ENCODE data around the gene CORO7.

CORO7 gene

DNA sequence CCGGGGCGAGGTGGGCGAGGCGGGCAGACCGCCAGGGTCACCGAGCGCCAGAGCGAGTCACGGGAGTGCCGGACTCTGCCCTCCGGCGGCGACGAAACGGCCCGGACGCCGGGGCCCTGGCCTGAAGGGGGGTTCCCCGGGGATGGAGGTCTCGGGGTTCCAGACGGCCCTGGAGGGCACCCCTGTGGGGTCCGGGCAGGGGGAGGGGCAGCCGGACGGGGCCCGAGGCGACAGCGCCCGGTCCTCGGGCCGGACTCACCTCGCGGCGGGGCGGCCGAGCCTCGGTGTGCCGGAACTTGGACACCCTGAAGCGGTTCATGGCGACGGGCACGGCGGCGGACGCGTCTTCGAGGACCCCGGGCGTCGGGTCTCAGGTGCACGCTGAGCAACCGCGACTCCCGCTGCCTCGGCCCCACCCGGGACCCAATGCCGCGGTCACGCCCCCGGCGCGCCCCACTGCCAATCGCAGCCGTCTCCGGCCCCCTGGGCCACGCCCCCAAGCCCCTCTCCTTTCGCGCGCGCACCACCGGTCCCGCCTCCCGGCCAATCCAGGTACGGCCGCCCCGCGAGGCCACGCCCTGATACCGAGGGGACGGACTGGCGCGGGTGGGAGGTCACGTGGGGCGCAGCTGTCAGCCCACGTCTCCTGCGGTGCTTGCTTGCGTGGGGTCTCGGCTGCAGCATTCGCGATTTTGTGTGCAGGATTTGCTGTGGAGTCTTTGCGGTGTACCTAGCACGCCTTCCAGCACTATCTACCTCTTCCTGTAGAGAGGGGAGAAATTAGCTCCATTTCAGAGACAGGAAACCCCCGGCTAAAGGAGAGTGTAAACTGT, at the start of gene CORO7:
Gene CORO7, minus strand, starts transcription at position 397 of the 833 bp plus-strand sequence. Its CDS starts 78 bp downstream, at position 319.
- Mint-ChIP-seq H3K9me3 (no peaks in the 10 kb centered on the region), H3K4me3 (peak within 1 kb of the TSS; percentile 88)

DNA sequence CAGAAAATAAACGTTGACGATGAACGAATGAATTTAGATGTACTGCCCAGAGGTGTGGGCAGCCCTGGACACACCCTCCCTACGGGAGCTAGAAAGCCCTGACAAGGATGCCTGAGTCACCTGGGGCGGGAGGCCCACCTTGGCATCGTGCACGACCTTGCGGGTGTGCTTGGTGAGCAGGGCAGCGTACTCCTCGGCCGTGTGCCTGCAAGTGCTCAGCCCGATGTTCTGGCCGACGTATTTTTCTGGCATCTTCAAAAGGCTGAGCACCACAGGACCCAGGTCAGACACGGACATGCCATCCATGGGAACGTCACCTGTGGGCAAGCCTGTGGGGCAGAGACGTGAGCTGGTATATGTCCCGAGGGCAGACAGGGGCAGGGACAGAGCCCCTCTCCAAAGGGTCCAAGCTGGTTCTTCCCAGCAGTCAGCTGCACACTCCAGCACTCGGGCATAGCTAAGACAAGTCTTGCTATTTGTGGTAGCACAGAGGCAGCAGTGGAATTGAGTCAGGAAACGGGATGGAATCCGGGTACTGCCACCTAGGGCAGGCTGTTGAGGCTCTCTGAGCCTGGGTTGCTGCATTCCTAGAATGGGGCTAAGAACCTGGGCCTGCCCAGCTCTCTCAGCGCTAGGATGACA, 47.2 kb upstream of the CORO7 start:
- ATAC-seq, result no peak
- H3K9me3 Mint-ChIP-seq, result no peaks in the 10 kb centered on the region
- peaks cover 46% of the 10 kb centered on the region for H3K36me3 Mint-ChIP-seq
- H3K27ac Mint-ChIP-seq, result no peak overlapping the region
- peaks cover 7% of the 10 kb centered on the region for H3K4me1 Mint-ChIP-seq
- no peak overlapping the region for H3K4me3 Mint-ChIP-seq
- no peaks in the 10 kb centered on the region for H3K27me3 Mint-ChIP-seq

More for the DNA sequence above, at the start of gene CORO7:
- peak; percentile 93 for ATAC-seq
- H3K4me1 Mint-ChIP-seq, result peaks cover 26% of the 10 kb centered on the region
- peaks cover 4% of the 10 kb centered on the region for H3K36me3 Mint-ChIP-seq
- peak within 1 kb of the TSS; percentile 88 for H3K27ac Mint-ChIP-seq
- no peaks in the 10 kb centered on the region for H3K27me3 Mint-ChIP-seq

DNA sequence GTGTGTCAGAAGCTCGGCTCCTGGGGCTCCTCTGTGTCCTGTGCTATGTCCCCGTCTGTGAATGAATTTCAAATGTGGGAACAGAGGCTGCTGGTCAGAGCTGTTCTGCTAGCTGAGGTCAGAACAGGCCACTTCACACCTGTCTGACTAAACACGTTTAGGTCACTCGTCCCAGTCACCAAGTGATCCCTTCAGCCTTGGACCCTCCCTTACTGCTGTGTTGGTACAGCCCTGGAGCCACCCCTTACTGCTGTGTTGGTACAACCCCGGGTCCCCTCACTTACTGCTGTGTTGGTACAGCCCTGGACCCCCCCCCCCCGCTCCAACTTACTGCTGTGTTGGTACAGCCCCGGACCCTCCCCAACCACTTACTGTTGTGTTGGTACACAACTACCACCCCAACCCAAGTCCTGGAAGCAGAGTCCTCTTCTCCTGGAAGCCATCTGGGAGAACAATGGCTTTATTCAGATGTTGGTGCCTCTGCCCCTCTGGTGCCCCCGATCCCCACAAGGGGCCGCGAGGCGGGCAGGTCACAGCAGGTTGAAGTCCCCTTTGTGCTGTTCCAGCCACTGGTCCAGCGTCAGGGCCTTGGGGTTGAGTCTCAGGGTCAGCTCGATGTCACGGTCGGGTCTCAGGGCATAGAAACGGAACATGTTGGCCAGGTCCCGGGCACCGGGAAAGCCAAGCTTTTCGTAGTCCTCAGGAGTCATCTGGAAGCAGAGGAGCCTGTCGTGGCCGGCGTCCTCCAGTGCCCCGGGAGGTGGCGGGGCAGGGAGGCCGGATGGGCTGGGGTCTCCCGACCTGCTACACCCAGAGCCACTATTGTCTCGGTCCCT, 45.1 kb upstream of the CORO7 start:
- Mint-ChIP-seq H3K4me1 (peaks cover 7% of the 10 kb centered on the region), H3K9me3 (no peaks in the 10 kb centered on the region), H3K27ac (peak overlapping the region; percentile 53), H3K4me3 (no peak overlapping the region), H3K27me3 (no peaks in the 10 kb centered on the region), H3K36me3 (peaks cover 45% of the 10 kb centered on the region)
- no peak for ATAC-seq

DNA sequence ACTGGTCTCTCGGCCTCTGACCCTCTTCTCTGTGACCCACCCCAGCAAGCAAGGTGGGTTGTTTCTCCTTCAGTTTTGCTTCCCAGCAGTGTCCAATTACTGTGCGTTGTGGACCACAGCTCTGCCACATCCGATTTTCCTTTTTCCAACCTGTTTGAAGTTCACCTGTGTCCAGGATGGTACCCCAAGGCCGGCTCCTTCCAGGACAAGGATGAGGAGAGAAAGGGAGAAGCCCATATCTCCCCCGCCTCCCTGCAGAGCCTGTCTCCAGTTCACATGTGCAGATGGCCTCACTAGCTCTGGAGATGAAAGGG, 44.5 kb upstream of the CORO7 start:
- Mint-ChIP-seq H3K4me3 (no peak overlapping the region), H3K36me3 (peaks cover 44% of the 10 kb centered on the region), H3K27ac (peak overlapping the region; percentile 53), H3K9me3 (no peaks in the 10 kb centered on the region), H3K27me3 (no peaks in the 10 kb centered on the region), H3K4me1 (peaks cover 7% of the 10 kb centered on the region)
- no peak for ATAC-seq

DNA sequence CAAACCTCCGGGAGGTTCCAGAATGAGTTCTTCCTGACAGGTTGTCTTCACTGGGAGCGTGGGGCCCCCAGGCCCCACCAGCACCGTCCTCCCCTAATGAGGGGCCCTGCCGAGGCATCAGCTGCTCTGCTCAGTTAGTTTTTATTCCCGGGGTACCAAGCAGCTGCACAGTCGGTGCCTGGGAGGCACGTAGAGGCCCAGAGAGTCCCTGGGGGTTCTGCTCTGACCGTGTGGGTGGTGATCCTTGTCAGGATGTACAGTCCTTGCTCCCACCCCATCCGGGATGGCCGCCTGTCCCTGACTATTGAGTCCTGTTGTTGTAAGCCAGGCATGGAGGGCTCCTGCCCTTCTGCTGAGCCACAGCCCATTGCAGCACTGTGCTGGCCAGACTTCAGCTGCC, 39.6 kb upstream of the CORO7 start:
- ATAC-seq, result no peak
- Mint-ChIP-seq H3K36me3 (peaks cover 55% of the 10 kb centered on the region), H3K27me3 (no peaks in the 10 kb centered on the region), H3K9me3 (no peaks in the 10 kb centered on the region), H3K4me1 (peaks cover 7% of the 10 kb centered on the region), H3K4me3 (no peak overlapping the region), H3K27ac (no peak overlapping the region)

DNA sequence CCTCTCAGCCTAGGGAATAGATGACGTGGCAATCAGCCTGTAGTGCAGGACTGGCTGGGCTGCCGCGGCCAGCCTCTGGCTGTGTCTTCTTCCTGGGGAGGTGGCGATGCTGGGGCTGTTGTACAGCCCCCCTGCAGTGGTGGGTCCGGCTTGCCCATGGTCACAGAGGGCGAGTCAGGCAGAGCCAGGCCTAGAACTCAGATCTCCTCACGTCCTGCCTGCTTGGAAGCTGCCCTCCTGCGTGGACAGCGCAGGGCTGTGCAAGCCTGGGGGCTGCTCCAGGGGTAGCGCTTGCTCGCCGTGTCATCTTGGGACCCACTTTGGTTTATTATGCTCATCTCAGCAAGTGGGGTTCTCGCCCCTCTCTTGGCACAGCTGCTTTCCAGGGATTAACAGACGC, 38.7 kb upstream of the CORO7 start:
- Mint-ChIP-seq H3K27ac (no peak overlapping the region), H3K36me3 (peaks cover 60% of the 10 kb centered on the region)

DNA sequence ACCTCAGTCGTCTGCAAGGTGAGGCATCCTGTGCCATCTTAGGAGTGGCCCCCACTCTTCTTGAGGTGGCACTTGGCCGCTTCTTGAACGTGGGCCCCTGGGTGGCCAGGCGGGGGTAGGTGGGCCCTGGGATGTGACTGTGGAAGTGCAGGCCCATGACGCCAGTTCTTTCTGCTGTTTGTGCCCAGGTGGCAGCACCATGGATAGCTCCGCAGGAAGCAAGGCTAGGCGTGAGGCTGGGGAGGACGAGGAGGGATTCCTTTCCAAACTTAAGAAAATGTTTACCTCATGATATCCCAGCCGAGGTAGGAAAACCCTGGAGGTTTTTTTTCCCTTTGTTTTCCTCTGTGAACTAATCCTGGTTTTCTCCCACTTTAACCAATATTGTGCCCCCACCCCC, 38.2 kb upstream of the CORO7 start:
- H3K4me1 Mint-ChIP-seq, result peaks cover 6% of the 10 kb centered on the region
- no peak overlapping the region for H3K4me3 Mint-ChIP-seq
- H3K27me3 Mint-ChIP-seq, result no peaks in the 10 kb centered on the region
- no peaks in the 10 kb centered on the region for H3K9me3 Mint-ChIP-seq
- ATAC-seq, result no peak
- H3K27ac Mint-ChIP-seq, result no peak overlapping the region
- peaks cover 61% of the 10 kb centered on the region for H3K36me3 Mint-ChIP-seq

More for the DNA sequence above, 38.7 kb upstream of the CORO7 start:
- Mint-ChIP-seq H3K4me3 (no peak overlapping the region), H3K4me1 (peaks cover 7% of the 10 kb centered on the region), H3K9me3 (no peaks in the 10 kb centered on the region), H3K27me3 (no peaks in the 10 kb centered on the region)
- ATAC-seq, result no peak

DNA sequence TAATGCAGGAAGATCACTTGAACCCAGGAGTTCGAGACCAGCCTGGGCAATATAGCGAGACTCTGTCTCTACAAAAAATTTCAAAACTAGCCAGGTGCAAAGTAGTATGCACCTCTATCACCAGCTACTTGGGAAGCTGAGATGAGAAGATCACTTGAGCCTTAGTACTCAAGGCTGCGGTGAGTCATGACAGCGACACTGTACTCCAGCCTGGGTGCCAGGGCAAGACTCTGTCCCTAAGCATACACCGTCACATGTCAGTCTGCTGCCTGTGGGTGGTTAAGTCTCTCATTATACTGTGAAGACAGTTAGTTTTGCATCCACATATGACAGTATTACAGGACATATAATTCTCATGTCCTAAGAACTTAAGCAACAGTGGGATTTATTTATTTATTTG, 36.3 kb upstream of the CORO7 start:
- no peak for ATAC-seq
- Mint-ChIP-seq H3K4me1 (no peaks in the 10 kb centered on the region), H3K27ac (peak overlapping the region; percentile 55), H3K9me3 (no peaks in the 10 kb centered on the region), H3K27me3 (no peaks in the 10 kb centered on the region), H3K36me3 (peaks cover 54% of the 10 kb centered on the region), H3K4me3 (no peak overlapping the region)

DNA sequence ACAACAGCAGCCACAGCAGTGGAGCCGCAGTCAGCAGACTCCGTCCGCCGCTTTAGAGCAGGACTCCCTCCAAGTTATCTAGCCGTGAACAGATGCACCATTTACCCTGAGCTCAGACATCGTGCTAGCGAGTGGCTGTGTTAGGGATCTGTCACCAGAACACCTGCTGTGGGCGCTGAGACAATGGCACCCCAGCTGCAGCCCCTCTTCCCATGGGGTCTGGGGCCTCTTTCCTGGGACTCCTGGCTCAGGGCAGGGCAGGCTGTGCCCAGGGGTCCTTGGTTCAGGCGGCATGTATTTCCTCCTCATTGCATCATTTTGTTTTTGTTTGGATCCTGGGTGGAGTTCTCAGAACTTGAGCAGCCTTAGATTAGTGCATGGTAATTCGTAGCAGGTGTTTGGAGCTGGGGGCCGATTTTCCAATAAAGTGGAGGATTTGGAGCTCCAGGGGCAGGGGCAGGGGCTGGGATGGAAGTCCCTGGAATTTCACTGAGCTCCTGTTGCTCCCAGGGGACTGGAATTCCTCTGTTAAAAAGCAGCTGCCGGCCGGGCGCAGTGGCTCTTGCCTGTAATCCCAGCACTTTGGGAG, 34.6 kb upstream of the CORO7 start:
- ATAC-seq, result no peak
- H3K4me1 Mint-ChIP-seq, result no peaks in the 10 kb centered on the region
- no peak overlapping the region for H3K27ac Mint-ChIP-seq
- H3K36me3 Mint-ChIP-seq, result peaks cover 59% of the 10 kb centered on the region
- H3K9me3 Mint-ChIP-seq, result no peaks in the 10 kb centered on the region
- H3K4me3 Mint-ChIP-seq, result no peak overlapping the region
- H3K27me3 Mint-ChIP-seq, result no peaks in the 10 kb centered on the region

DNA sequence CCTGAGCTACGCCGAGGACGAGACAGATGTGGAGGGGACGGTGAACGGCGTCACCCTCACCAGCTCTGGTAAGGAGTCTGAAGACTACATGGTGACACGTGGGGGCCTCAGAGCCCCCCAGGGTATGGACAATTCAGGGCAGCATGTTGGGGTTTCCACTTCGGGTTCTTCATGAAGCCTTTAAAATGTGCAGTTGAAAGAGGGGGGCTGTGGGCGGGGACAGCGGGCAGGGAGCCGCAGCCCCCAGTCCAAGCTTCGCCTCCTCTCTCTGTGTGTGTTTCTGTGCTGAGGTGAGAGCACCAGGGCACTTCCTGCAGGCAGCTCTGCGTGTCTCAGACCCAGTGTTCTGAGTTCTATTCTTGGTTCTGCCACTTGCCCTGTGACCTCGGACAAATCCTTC, 34.0 kb upstream of the CORO7 start:
- H3K4me3 Mint-ChIP-seq, result no peak overlapping the region
- no peaks in the 10 kb centered on the region for H3K9me3 Mint-ChIP-seq
- no peak for ATAC-seq
- H3K27me3 Mint-ChIP-seq, result no peaks in the 10 kb centered on the region
- no peaks in the 10 kb centered on the region for H3K4me1 Mint-ChIP-seq
- peaks cover 54% of the 10 kb centered on the region for H3K36me3 Mint-ChIP-seq
- H3K27ac Mint-ChIP-seq, result no peak overlapping the region

DNA sequence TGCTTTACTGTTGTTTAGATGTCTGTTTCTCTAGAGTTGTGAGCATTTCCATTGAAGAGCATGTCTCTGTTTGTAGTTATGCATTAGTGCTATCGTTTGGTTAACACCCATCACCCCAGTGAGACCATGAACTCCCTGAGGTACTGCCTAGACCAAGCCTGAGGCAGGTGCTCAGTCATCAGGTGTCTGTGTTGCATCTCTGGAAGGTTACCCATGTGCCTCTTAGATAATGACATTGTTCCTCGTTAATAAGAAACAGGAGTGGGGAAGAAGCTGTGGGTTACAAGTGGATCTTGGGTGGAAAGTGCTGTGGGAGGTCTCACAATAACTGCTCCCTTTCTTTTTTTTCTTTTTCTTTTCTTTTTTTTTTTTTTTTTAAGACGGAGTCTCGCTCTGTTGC, 27.6 kb upstream of the CORO7 start:
- no peaks in the 10 kb centered on the region for H3K4me1 Mint-ChIP-seq
- no peaks in the 10 kb centered on the region for H3K9me3 Mint-ChIP-seq
- peaks cover 66% of the 10 kb centered on the region for H3K36me3 Mint-ChIP-seq
- ATAC-seq, result no peak
- no peak overlapping the region for H3K4me3 Mint-ChIP-seq
- no peaks in the 10 kb centered on the region for H3K27me3 Mint-ChIP-seq
- H3K27ac Mint-ChIP-seq, result peak overlapping the region; percentile 32

DNA sequence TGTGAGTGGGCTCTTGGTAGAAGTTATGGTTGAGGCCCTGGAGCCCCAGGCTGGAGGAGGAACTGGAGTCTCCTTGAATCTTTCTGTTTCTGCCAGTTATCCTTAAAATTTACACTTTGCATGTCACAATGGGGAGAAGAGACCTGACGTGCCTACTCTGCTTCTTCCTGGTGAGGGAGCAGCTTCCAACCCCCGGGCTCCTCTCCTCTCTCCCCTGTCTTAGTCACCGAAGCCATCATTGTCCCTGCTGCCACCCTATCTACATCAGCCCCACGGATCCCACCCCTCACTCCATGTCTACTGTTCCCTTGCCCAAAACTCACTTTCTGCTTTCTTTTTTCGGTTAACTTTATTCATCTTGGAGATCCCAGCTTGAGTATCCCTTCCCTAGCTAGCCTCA, 26.9 kb upstream of the CORO7 start:
- no peaks in the 10 kb centered on the region for H3K27me3 Mint-ChIP-seq
- H3K27ac Mint-ChIP-seq, result peak overlapping the region; percentile 32
- no peak overlapping the region for H3K4me3 Mint-ChIP-seq
- H3K4me1 Mint-ChIP-seq, result no peaks in the 10 kb centered on the region
- H3K9me3 Mint-ChIP-seq, result no peaks in the 10 kb centered on the region
- H3K36me3 Mint-ChIP-seq, result peaks cover 66% of the 10 kb centered on the region
- ATAC-seq, result no peak

DNA sequence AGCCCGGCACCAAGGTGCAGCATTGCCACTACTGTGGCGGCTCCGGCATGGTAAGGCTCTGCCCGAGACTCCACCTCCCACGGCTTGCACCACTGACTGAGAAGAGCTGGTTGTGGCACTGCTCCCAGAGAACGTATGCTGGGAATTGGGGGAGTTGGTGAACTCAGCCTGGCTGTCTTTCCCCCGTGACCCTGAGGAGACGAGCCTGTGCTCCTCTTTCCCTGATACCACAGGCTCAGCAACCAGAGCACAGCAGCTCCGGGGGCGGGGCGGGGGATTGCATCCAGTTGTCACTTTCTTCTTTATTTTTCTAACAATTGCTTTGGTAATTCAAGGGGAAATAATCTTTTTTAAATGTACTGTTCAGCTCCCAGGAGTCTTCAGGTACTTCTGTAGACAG, 26.0 kb upstream of the CORO7 start:
- H3K36me3 Mint-ChIP-seq, result peaks cover 65% of the 10 kb centered on the region
- H3K9me3 Mint-ChIP-seq, result no peaks in the 10 kb centered on the region
- no peaks in the 10 kb centered on the region for H3K4me1 Mint-ChIP-seq
- no peak overlapping the region for H3K4me3 Mint-ChIP-seq
- ATAC-seq, result no peak
- H3K27me3 Mint-ChIP-seq, result no peaks in the 10 kb centered on the region
- H3K27ac Mint-ChIP-seq, result no peak overlapping the region

DNA sequence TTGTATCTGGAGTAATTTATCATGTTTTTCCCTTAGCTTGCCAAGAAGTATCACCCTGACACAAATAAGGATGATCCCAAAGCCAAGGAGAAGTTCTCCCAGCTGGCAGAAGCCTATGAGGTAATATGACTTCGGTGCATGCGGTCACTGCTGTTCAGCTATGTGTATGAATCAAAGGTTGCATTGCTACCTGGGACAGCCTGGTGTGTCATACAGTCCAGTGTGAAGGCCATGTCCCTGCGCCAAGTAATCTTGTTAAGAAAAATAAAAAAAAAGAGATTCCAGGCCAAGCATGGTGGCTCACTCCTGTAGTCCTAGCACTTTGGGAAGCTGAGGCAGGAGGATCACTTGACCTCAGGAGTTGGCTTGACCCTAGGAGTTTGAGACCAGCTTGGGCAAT, 21.0 kb upstream of the CORO7 start:
- no peak overlapping the region for H3K27ac Mint-ChIP-seq
- H3K27me3 Mint-ChIP-seq, result no peaks in the 10 kb centered on the region
- peaks cover 16% of the 10 kb centered on the region for H3K4me1 Mint-ChIP-seq
- no peak for ATAC-seq
- H3K9me3 Mint-ChIP-seq, result no peaks in the 10 kb centered on the region
- no peak overlapping the region for H3K4me3 Mint-ChIP-seq
- H3K36me3 Mint-ChIP-seq, result peaks cover 61% of the 10 kb centered on the region

DNA sequence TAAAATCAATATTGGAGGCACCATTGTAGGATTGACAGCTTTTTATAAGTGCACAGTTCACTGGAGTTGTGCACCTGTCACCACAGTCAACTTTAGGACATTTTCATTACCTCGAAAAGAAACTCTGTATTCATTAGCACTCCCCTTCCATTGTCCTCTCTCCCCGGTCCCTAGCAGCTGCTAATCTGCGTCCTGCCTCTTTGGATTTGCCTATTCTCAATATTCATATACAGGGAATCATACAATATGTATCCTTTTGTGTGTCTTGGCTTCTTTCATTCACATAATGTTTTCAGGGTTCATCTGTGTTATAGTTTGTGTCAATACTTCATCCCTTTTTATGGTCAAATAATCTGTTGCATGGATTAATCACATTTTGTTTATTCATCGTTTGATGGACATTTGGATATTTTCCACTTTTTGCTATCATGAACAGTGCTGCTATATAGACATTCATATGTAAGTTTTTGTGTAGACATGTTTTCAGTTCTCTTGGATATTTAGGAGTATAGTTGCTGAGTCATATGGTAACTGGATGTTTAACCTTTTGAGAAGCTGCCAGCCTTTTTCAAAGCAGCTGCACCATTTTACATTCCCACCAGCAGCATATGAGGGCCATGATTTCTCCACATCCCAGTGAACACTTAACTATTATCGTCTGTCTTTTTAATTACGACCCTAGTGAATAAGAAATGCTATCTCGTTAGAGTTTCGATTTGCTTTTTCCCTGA, 19.1 kb upstream of the CORO7 start:
- Mint-ChIP-seq H3K36me3 (peaks cover 63% of the 10 kb centered on the region), H3K4me3 (no peak overlapping the region), H3K9me3 (no peaks in the 10 kb centered on the region), H3K27ac (no peak overlapping the region), H3K27me3 (no peaks in the 10 kb centered on the region), H3K4me1 (peaks cover 16% of the 10 kb centered on the region)
- no peak for ATAC-seq
